ENCODE results near the gene TPI1.

- TF ChIP-seq CTCF (conservative IDR thresholded peaks at IDR 0.05; ENCODE audit: low read length) (no peak), EZH2phosphoT487 (IDR thresholded peaks at IDR 0.05; ENCODE audit: borderline replicate concordance, low read depth, low read length) (no peak)
Observed at GRCh38 chr12:6842075-6842474, 25.3 kb upstream of the TPI1 start.
